ENCODE results near the gene RNGTT.
A peak's percentile ranks its signal among the peaks of the same experiment; 100 is the strongest.
"Not testable (repeated sequence)": the region's sequence is repeated elsewhere in the genome, so short reads cannot be mapped to it uniquely, and the experiment has no call there.

RNGTT gene

DNA sequence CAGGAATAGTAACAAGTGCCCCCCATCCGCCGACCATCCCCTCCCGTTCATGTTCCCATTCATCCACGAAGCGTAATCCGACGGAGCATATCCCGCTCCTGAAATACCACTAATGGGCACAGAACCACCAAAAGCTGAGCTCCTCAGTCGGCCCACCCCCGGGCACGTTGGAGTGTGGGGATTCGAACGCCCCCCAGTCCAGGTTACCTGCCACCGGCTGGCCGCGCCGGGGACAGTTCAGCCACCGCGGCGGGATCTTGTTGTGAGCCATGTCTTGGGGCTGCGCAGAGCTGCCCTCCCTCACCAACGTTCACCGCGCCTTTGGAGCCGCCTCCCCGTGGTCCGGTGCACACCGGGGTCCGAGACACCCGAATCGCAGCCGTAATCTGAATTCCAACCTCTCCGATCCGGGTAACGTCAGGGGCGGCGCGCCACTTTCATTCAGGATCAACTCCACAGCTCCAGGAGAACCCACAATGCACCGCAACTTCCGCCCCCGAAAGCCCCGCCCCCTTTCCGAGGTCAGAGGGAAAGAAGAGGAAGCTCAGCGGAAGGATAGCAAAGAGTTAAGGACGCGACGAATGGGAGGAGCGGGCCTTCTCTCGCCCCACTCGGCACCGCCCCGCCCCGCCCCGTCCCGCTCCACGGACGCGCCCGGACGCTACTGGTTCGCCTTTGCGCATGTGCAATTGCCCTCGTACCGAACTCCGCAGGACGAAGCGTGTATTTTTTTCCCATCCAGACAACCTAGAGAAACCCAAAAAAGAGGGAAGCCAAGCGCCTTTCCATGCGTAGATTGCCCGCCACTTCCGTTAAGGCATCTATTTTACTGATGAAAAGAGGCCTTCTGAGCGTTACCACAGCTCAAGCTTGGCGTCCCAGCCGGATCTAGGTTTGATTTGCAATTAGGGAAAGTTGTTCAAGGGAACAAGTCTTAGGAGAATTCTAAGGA is at the start of gene RNGTT:
RNGTT (minus strand) TSS at position 480 of the 952 bp plus-strand sequence; CDS start at position 271, 209 bp downstream.
- DNase-seq, result peak; percentile 98

DNA sequence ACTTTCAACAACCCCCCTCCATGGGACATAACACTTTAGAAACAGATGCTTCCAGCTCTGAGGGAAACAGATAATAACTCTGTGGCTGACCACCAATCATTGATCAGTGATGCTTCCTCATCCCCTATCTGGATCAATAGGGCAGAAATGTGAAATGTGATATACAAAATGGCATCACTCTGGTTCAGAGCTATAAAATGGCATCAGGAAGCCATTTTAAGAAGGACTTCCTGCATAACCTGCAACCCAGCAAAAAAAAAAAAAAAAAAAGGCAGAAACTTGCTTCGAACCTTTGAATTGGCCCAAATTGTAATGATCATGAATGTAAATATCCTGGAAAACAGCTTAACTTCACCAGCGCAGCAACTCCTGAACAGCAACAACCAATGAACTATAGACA is 48.0 kb upstream of the RNGTT start:
- no peak for DNase-seq

- DNase-seq, result no peak
Observed at GRCh38 chr6:89010825-89011224, 47.4 kb upstream of the RNGTT start.

- no peak for DNase-seq
Observed at GRCh38 chr6:89009624-89010059, 46.2 kb upstream of the RNGTT start.

- DNase-seq, result no peak
Observed at GRCh38 chr6:89008815-89009374, 45.5 kb upstream of the RNGTT start.

DNA sequence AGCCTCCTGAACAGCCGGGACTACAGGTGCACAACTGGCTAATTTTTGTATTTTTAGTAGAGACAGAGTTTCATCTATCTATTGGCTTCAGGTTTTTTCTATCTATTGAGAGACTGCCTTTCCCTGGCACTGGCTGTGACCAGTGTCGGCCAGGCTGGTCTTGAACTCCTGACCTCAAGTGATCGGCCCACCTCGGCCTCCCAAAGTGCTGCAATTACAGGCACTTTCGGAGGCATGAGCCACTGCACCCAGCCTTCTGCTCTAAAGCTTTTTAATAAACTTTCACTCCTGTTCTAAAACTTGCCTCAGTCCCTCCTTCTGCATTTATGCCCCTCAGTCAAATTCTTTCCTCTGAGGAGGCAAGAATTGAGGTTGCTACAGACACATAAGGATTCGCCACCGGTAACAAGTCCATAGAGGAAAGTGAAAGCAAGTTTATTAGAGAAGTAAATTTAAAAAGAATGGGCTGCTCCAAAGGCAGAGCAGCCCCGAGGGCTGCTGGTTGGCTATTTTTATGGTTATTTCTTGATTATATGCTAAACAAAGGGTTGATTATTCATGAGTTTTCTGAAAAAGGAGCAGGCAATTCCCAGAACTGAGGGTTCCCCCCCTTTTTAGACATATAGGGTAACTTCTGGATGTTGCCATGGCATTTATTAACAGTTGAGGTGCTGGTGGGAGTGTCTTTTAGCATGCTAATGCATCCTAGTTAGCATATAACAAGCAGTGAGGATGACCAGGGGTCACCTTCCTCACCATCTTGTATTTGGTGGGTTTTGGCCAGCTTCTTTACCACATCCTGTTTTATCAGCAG is 44.8 kb upstream of the RNGTT start:
- no peak for DNase-seq

DNA sequence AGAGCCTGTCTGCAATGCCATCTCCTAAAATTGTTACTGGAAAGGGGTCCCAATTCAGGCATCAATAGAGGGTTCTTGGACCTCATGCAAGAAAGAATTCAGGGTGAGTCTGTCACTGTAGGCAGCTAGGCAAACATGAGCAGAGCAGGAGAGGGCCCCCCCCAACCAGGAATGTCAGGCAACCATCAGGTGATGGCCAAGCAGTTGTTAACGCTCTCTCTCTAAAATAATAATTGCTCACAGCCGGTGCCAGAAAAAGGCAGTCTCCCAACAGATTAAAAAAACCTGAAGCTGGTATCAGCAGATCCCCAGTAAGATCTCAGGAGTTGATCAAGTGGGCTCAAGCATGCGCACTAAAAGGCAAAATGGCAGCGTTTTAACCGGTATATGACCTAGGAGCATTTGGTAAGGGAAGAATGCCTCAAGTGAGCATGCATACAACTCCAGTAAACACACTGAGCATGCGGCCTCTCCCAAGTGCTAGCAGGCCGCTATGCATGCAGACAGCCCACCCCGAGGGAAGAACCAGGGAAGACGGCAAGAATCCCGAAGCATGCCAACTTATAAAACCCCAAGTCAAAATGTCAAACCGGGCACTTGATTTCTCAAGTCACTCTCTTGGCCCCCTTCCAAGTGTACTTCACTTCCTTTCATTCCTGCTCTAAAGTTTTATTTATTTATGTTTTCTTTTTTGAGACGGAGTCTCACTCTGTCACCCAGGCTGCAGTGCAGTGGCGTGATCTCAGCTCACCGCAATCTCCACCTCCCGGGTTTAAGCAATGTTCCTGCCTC is 44.0 kb upstream of the RNGTT start:
- no peak for DNase-seq

- DNase-seq, result no peak
Observed at GRCh38 chr6:89002523-89002922, 39.1 kb upstream of the RNGTT start.

DNA sequence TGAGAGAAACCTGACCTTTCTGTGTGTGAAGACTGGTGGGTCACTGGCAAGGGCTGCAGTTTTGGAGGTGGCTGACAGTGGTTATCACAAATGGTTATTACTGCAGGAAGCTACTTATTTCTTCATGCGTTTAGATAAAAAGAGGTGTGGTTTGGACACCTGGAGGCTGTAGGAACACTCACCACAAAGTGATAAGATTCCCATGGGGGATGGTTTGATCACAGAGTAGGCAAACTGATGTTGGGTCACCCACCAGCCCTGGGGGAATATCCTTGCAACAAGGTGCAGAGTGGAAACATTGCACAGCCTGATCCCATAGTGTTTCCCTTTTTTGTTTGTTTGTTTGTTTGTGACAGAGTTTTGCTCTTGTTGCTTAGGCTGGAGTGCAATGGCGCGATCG is 33.9 kb upstream of the RNGTT start:
- DNase-seq, result no peak

DNA sequence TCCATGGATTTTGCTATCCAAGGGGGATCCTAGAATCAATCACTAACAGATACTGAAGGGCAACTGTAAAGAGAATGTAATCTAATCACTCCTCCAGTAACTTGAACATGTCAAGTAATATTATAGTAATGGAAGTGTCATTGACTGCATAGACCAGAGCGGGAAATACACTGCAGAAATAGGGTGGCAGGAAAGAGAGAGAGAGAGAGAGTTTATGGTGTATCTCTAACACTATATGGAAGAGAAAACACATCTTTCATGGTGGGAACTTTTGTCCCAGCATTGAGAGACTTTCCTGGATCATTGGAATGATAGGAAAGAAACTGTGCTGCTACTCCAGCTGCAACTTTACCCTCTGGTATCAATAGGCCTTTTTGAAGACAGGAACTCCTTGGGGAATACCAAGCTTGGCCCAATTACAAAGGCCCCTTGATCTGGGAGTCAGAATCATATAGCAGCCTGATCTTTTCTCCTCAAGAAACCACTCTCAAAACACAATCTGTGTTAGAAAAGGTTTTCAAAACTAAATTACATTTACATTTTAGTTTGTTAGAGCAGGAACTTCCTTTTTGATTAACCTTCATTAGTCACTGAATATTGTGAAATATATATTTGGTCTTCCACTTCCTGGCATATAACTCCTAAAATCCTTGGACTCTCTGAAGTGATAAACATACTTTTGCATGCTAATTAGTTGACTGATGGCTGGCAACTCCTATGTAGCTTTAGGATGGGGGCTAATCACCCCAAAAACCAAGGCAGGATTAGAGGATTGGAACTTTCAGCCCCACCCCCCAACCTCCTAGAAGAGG is 29.5 kb upstream of the RNGTT start:
- no peak for DNase-seq

DNA sequence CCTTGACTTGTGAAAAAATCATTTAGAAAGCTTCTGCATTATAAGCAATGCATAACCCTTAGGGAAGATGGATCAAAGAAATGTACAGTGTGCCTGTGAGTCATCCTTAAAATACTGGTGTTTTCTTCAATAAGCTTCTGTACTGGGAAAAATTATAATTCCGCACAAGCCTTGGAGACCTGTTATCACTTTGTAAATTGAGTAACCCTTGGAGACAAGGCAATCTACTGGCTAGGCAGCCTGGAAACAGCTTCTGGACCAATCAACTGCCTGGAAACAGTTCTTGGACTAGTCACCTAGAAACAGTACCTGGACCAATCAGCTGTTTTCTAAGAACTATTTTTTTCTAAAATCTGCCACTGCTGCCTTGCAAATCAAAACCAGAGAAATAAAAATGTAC is 25.8 kb upstream of the RNGTT start:
- DNase-seq, result no peak

DNA sequence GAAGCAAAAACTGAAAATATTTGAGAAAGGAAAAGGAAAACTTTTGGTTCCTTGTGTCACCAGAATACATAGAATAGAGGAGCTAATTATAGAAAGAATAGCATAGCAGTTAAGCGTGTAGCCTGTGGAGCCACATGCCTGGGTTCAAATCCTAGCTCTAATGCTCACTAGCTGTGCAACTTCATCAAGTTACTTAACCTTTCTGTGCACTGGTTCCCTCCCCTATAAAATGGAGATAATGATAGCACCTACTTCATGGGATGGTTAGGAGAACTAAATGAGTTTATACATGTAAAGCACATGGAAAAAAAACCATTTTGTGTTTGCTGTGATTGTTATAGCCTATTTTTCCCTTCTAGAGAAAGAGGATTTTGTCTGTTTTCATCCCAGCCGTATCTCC is 24.5 kb upstream of the RNGTT start:
- no peak for DNase-seq

DNA sequence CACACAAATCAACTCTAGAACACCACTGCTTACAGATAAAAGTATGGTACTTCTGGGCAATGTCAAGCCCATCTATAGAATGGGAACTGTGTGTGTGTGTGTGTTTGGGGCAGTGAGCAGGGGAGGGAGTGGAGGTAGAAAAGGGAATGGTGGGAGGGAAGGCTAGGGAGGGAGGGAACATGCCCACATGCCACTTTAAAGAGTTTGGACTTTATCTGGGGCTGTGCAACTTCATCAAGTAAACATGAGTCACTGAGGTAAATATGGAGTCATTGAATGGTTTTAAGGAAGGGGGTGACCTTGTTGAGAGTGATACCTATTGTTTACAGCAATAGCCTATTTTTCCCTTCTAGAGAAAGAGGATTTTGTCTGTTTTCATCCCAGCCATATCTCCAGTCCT is 22.5 kb upstream of the RNGTT start:
- no peak for DNase-seq

DNA sequence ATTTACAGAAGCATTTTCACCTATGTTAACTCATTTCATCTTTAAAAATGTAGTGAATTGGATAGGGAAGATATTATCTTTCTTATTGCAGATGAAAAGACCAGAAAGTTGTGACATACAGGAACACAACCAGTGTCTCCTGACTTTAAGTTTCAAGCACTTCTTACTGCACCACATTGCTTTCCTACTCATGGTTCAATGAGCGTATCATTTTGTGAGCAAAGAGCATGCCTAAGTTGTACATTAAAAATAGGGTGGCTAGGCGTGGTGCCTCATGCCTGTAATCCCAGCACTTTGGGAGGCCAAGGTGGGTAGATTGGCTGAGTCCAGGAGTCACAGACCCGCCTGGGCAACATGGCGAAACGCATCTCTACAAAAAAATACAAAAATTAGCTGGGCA is 21.2 kb upstream of the RNGTT start:
- DNase-seq, result no peak

GRCh38 chr6:88984152-88984551 is 20.7 kb upstream of the RNGTT start:
- DNase-seq, result no peak

- peak; percentile 48 to 75 for DNase-seq
Observed at GRCh38 chr6:88983532-88983931, 20.1 kb upstream of the RNGTT start.

- DNase-seq, result not testable (repeated sequence)
Observed at GRCh38 chr6:88983129-88983528, 19.7 kb upstream of the RNGTT start.

DNA sequence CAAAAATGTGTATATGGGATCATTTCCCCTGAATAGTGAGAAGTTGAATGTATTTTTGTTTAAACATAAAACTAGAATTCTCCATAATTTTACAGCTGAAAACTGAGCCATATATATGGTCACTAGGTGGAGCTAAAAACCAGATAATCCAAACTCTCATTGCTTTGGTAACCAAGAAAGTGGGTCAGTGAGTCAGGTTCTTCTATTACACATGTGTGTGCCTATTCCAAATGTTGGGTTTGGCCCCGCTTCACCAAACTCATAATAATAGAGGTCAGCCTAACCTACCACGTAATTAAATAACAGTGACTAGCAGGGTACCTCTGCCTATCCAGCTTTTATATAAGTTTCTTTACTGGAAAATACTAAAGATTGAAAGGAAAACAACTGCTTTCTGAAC is 19.3 kb upstream of the RNGTT start:
- peak; percentile 80 to 82 for DNase-seq

DNA sequence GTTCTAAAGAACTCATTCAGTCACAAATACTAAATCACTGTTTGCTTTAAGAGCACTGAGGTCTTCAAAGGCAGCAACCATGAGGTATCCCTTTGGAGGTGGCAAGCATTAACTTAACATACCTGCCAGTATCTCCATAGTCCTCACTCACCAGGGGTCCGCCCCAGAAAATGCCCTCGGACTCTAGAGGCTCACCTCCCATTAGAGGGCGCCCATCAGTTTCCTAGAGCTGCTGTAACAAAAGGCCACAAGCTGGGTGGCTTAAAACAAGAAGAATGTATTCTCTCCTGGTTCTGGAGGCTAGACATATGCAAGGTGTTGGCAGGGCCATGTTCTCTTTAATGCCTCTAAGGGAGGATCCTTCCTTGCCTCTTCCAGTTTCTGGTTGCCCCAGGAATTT is 12.0 kb upstream of the RNGTT start:
- DNase-seq, result no peak

GRCh38 chr6:88972504-88973423 is 9.3 kb upstream of the RNGTT start:
- DNase-seq, result no peak

GRCh38 chr6:88970301-88970700 is 6.9 kb upstream of the RNGTT start:
- no peak for DNase-seq

All from Kasumi-1 (cell line).